Spleen (tissue), 3 donors: Measurements from ENCODE around the gene NBPF26.
"Not testable (repeated sequence)": the region's sequence is repeated elsewhere in the genome, so short reads cannot be mapped to it uniquely, and the experiment has no call there.

Experiments used
- POLR2A ChIP-seq, 3 donors: fragments of 450-650 bp; IDR thresholded peaks; one replicate each; pipeline ENCODE4 v1.5.1; 2017; ENCODE audit warnings: antibody characterized with exemption in 3 of 3, mild to moderate bottlenecking in 1 of 3
- POLR2AphosphoS5 ChIP-seq, 3 donors: sonication (generic); formaldehyde crosslinking; IDR thresholded peaks; one replicate each; pipeline ENCODE4 v1.5.1; 2017; ENCODE audit warnings: antibody characterized with exemption in 3 of 3

GRCh38 chr1:120858144-120858543 is 134.4 kb downstream of the NBPF26 start:
- TF ChIP-seq POLR2A, POLR2AphosphoS5 (IDR thresholded peaks at IDR 0.05): not testable (repeated sequence)
